ENCODE results near the gene TMEM139. TPM values are rescaled to one million over a fixed set of nuclear protein-coding genes. Genes with fewer than 3 reads are reported as not detected.

TMEM139 gene
- total RNA-seq, 2 donors from 2014 or later = 13.2 to 23.9 TPM

DNA sequence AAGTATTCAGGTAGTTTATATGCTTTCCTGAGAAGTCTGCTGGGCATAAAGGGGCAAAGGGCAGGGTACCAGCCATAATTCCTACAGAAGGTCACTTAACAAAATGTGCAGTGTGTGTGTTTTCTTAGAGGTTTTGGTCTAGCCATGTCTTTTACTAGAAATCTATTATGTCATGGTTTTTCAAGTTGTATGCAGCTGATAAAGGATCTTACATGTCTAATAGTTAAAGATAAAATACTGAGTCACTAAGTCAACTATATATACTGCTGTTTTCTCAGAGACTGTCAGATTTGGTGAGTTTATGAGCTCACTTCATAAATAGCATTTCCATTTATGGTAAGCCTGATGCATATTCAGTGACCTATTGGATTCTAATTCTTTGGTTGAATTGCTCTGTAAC, 11.1 kb downstream of the TMEM139 start:
- no peaks in the 10 kb centered on the region for H3K9me3 ChIP-seq
- H3K27ac ChIP-seq = no peak overlapping the region
- DNase-seq (no peak), ATAC-seq (no peak)
- peaks cover 16 to 39% of the 10 kb centered on the region in 2 donors for H3K36me3 ChIP-seq (replicated peaks in 1 of 2; ENCODE audit: insufficient read depth in 1 of 2, low read depth in 2 of 2)
- H3K4me1 ChIP-seq = no peaks in the 10 kb centered on the region
- intact Hi-C loops (cut with DNase I) = no loop called here
- TF ChIP-seq CTCF (IDR thresholded peaks at IDR 0.05) (no peak), POLR2A (IDR thresholded peaks at IDR 0.05) (no peak)
- no peak overlapping the region for H3K4me3 ChIP-seq
- H3K27me3 ChIP-seq = no peaks in the 10 kb centered on the region

DNA sequence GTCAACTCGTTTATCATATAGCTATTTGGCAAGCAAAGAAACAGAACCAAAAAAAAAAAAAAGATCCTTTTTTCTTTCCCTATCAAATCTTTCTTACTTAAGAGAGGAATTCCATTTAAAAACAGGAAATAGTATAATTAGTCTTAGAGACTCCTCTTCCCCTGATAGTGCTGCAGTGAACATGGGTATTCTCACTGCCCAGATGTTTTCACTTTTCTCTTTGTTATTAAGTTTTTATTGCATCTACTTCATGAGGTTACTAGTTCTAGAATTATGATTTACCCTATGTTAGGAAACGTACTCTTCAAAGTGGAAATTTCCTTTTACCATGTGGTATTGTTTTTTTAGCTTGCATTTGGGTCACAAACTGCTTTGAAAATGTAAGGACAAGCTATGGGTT, 11.9 kb downstream of the TMEM139 start:
- H3K27ac ChIP-seq = no peak overlapping the region
- peaks cover 16 to 40% of the 10 kb centered on the region in 2 donors for H3K36me3 ChIP-seq (replicated peaks in 1 of 2; ENCODE audit: insufficient read depth in 1 of 2, low read depth in 2 of 2)
- no peak for ATAC-seq
- no peaks in the 10 kb centered on the region for H3K4me1 ChIP-seq
- no peaks in the 10 kb centered on the region for H3K9me3 ChIP-seq
- DNase-seq = no peak
- no peak for TF ChIP-seq POLR2A (IDR thresholded peaks at IDR 0.05)
- TF ChIP-seq CTCF (IDR thresholded peaks at IDR 0.05) = no peak
- H3K27me3 ChIP-seq = no peaks in the 10 kb centered on the region
- 46 to 59% methylated on average over 2 of the region's 2 CpGs for WGBS, 2 donors
- intact Hi-C loops (cut with DNase I) = no loop called here
- no peak overlapping the region for H3K4me3 ChIP-seq

DNA sequence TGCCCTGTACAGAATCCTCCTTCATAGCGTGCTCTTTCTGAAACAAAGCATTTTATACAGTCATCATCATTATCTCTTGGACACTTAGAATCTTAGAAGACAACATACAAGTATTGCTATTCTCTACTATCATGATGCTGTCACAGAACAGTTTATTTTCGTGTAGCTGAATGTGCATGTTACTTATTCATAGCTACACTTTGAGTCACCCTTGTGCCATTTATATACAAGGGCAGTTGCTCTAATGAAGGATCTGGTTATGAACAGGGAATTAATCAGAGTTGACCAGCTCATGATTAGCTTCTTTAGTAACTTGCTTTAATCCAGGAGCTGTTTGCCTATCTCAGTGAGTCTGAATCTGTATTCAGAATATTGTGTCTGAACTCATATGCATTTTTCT, 14.6 kb downstream of the TMEM139 start:
- no peaks in the 10 kb centered on the region for H3K27me3 ChIP-seq
- no peak for ATAC-seq
- DNase-seq = no peak
- WGBS, 2 donors = 74 to 92% methylated on average over 2 of the region's 2 CpGs
- no peaks in the 10 kb centered on the region for H3K4me1 ChIP-seq
- H3K36me3 ChIP-seq (replicated peaks in 1 of 2; ENCODE audit: insufficient read depth in 1 of 2, low read depth in 2 of 2) = peaks cover 16 to 30% of the 10 kb centered on the region in 2 donors
- no peak overlapping the region for H3K27ac ChIP-seq
- TF ChIP-seq POLR2A (IDR thresholded peaks at IDR 0.05) (no peak), CTCF (IDR thresholded peaks at IDR 0.05) (no peak)
- intact Hi-C loops (cut with DNase I) = no loop called here
- no peak overlapping the region for H3K4me3 ChIP-seq
- no peaks in the 10 kb centered on the region for H3K9me3 ChIP-seq

- Histone ChIP-seq H3K4me3 (no peak overlapping the region), H3K27ac (no peak overlapping the region), H3K27me3 (no peaks in the 10 kb centered on the region), H3K9me3 (no peaks in the 10 kb centered on the region), H3K4me1 (no peaks in the 10 kb centered on the region), H3K36me3 (replicated peaks in 1 of 2; ENCODE audit: insufficient read depth in 1 of 2, low read depth in 2 of 2) (peaks cover 16 to 32% of the 10 kb centered on the region in 2 donors)
- peak; percentile 52 to 61 (median 54) for DNase-seq
- peak; percentile 75 for ATAC-seq
- 45 to 49% methylated on average over 8 of the region's 8 CpGs for WGBS, 2 donors
- no peak for TF ChIP-seq POLR2A (IDR thresholded peaks at IDR 0.05)
- peak; percentile 24 to 57 (median 52) for TF ChIP-seq CTCF (IDR thresholded peaks at IDR 0.05)
- intact Hi-C loops (cut with DNase I) = loop anchor here (5.0 kb wide), 1 partner anchor 58 kb away; no protein-coding TSS in a partner anchor
Observed at GRCh38 chr7:143299840-143300239, 15.1 kb downstream of the TMEM139 start.
